Activated CD8-positive, alpha-beta memory T cell treated with anti-CD3 and anti-CD28 coated beads, Interleukin-2, amount 50 U/mL, for 48 hours (primary cell): ENCODE measurements around the gene ZNRF1.
A peak's percentile ranks its signal among the peaks of the same experiment; 100 is the strongest.
"Not testable (repeated sequence)": the region's sequence is repeated elsewhere in the genome, so short reads cannot be mapped to it uniquely, and the experiment has no call there.

Experiments used
- DNase-seq: peaks from one replicate; pipeline ENCODE4 v3.0.0-alpha.2; 2020

The ZNRF1 gene

DNA sequence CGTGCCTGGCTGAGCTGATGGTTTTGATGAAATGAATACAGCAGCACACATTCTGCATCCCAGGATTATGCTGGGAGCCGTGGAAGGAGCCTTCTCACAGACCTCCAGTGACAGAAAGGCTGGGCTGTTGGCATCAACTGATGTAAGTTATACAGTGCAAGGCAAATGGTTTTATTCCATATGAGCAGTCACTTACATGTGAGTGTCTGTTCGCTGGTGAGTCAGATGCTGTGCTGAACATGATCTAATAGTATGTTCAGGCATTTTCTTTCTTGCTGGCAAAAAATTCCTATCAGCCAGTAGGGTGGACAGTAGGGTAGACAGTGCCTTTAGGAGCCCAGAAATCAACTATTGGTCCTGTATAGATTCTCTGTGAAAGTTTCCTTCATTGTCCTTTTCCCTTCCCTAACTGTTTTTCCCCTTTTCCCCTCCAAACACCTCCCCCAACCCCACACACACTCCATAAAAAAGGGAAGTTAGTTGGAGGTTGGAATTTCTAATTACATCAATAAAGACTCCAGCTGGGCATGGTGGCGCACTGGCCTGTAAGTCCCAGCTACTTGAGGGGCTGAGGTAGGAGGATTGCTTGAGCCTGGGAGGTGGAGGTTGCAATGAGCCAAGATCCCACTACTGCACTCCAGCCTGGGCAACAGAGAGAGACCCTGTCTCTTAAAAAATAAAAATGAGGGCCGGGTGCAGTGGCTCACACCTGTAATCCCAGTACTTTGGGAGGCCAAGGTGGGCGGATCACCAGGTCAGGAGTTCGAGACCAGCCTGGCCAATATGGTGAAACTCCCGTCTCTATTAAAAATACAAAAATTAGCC, 81.6 kb downstream of the ZNRF1 start:
- no peak for DNase-seq

DNA sequence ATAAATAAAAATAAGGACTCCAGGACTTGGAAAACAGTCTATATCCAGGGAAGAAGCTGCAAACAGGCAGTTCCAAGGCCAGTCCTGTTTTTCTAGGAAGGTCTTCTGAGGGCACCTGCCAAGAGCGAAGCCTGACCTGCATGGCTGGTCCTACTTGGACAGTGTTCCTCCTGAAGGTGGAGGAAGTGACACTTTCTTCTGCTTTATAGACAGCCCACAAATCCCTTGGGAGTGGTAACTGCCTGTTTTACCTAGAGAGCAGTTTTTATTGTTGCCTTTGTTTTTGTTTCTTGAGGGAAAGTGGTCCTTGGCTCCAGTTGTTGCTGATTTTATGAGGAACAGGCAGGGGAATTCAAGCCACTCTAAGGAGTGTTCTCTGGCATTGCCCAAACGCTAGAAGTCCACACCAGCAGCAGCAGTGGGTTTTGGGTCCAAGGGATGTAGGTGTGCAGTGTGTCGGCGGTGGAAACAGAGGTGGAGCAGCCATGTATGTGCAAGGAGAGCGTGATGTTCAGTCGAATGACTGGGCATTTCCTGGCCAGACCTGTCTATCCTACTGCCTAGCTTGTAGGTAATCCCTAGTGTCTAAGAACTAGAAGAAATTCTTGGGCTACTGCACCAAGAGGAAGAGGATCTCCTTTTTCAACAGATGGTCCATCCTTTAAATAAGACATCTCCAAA, 82.5 kb downstream of the ZNRF1 start:
- no peak for DNase-seq

DNA sequence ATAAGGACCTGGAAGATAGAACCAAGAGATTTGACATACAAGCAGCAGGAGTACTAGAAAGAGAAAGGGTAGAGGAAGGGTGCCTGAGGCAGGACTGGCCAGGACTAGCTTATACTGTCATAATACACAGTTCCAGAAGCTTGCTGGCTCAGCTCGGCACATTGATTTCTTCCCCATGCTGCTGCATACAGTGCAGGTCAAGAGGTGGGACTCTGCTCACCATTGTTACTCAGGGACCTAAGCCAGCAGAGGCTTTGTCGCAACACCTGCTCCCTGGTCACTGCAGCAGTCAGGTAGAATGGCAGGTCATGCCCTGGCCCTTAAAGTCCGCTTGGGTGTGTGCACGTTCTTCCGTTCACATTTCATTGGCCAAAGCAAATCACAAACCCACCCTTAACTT, 85.0 kb downstream of the ZNRF1 start:
- no peak for DNase-seq

DNA sequence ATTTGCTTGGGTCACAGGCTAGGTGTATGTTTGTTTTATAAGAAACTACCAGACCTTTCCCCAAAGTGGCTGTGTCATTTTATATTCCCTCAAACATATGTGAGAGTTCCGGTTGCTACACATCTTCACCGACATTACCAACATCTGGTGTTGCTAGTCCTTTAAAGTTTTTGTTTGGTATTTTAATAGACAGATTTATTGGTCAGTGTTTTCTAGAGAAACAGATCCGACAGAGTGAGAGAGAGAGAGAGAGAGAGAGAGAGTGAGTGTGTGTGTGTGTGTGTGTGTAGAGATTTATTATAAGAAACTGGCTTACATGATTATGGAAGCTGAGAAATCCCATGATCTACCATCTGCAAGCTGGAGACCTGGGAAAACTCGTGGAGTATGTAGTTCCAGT, 86.7 kb downstream of the ZNRF1 start:
- DNase-seq = no peak

DNA sequence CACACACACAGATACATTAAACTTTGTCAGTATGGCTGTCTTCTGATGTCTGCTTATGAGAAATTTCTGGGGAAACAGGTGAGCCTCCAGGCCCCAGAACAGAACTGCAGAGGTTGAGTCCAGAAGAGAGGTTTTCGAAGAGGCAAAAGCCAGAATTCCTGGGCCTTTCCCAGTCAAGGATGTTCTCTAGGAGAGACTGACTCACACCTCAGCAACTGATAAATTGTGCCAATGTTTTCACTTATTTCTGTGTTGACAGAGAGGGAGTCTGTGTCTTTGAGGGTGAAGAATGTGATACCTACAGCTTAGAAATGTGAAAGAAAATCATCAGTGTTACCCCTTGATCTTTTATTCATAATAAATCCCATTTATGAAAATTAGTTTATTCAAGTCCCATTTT, 87.5 kb downstream of the ZNRF1 start:
- no peak for DNase-seq

DNA sequence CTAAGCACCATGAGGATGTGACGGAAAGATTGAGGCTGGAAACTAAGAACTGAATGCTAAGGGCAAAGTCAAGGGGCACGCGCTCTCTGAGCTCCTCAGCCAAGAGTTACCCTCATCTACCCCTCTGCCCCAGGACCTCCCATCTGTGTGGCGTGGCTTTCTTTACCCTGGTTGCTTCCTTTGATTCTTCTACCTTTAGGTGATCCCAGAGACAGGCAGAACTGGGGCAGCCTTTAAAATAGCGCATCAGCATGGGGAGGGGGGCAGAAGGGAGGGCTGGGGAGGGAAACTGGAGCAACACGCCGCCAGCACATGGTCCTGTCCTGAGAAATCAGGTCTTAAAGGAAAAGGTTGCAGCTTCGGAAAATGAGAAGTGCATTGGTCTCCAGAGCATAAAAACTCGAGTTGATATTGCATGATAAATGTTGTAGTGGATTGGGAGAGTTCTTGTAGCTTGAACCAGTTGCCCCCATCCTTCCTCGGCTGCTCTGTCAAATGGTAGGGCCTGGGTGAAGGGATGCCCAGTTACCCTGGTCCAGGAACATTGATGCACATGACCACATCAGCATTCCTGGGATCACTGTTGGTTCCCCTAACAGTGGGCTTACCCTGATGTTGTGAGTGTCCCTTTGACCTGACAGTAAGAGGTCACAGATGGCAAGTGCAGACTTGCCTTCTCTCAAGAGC, 88.0 kb downstream of the ZNRF1 start:
- DNase-seq = no peak

DNA sequence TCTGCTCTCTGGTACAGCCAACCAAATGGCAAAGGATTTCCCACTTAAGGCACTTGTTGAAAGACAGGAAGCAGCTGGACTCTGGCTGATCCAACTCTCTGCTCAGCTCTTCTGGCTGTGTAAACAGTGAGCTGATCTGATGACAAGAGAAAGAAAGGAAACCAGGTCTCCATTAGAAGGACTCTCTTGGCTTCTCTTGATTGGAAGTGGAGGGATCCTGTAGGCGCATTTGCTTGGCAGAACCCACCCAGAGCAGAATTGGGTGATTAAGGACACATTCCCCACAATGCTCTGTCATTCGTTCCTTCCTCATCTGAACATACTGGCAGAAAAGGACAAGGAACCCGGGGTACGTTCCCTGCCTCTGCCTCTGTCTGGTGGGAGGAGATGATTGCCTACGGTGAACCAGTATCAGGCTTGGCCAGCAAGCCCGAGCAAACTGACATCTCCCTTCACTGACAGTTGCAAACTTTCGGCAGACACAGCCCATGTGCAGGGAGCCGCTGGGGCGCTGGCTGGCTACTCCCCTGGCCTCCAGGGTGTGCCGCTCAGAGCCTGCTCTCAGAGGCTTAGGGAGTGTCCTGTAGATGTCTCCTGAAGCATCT, 88.7 kb downstream of the ZNRF1 start:
- no peak for DNase-seq

DNA sequence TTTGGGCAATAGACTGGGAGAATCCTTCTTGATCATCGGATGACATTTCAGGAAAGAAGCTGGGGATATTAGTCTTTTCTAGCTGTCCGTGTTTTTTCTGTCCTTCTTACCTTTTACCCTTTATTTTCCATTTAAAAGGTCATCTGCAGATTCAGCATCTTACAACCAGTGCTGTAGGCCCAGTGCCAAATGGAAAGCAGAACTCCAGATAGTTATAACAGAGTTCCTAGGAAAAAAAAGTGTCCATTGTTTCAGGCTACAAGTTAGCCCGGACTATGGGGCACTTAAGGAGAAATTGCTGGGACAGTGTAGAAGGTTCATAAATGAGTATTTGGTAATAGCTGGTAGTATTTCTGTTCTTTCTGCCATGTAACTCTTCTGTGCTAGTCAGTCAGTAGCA, 89.4 kb downstream of the ZNRF1 start:
- DNase-seq = no peak

DNA sequence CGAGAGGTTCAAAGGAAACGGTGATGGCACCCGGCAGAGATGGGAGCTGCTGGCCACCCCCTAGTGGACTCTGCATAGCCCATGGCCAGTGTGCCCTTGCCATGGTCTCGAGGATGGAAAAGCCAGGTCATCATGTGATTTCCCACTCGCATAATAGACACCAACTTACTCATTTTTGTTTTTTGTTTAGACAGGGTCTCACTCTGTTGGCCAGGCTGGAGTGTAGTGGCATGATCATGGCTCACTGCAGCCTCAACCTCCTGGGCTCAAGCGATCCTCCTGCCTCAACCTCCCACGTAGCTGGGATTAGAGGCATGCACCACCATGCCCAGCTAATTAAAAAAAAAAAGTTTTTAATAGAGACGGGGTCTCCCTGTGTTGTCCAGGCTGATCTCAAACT, 90.1 kb downstream of the ZNRF1 start:
- DNase-seq = no peak

DNA sequence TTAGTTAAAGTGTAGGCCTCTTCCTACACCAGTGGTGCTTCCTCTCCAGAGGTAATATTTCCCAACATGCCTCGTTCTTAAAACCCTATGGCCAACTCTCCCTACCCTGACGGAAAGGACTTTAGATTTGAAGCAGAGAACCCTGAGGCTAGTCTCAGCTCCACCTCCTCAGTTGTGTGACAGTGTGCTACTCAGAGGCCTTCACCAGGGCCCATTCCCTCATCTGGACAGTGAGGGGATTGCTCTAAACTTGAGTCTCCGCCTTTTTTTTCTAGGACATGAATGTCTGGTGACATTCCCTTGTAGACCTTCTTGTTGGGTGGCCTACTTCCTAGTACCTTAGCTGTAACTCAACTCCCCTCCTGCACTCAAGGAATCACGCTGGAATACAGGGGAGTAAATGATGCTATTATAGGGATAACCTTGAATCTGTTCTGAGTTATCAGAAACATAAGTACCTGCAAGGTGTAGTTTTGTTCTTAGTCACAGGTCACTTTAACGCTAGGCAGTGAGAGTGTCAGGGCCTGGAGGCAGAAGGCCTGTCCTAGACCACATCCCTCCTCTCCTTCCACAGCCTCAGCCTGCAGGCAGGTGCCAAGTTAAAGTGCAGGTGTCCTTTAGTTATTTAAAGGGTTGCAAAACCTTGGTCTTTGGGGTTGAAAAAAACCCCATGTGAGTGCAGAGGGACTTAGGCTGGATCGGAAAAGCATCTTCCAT, 90.8 kb downstream of the ZNRF1 start:
- no peak for DNase-seq

DNA sequence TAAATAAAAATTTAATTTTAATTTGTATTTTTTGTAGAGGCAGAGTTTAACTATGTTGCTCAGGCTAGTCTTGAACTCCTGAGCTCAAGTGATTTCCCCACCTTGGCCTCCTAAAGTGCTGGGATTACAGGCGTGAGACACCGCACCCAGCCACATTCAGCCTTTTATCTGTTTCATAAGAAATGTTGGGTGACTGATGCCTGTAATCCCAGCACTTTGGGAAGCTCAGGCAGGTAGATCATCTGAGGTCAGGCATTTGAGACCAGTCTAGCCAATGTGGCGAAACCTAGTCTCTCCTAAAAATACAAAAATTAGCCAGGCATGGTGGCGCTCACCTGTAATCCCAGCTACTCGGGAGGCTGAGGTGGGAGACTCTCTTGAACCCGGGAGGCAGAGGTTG, 92.1 kb downstream of the ZNRF1 start:
- not testable (repeated sequence) for DNase-seq

DNA sequence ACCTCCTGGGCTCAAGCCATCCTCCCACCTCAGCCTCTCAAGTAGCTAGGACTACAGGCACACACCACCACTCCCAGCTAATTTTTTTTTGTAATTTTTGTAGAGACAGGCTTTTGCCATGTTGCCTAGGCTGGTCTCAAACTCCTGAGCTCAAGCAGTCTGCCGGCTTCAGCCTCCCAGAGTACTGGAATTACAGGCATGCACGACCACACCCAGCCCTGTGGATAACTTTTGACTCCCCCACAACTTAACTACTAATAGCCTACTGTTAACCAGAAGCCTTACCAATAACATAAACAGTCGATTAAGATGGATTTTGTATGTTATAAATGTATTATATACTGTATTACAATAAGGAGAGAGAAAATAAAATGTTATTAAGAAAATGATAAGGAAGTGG, 92.8 kb downstream of the ZNRF1 start:
- not testable (repeated sequence) for DNase-seq

DNA sequence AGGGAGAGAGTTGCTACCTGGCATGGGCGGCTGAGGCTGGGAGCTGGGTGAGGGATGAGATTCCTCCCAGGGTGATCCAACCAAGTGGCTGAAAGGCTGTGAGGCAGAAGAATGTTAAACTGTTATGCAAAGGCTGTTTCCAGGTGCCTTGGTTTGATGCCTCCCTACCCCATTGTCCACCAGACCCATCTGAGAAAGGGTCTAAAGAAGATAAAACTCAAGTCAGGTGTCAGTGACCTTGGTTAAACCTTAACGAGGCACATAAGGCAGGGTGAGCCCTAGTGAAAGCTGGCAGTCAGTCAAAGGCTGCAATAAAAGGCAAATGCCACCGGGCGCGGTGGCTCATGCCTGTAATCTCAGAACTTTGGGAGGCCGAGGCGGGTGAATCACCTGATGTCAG, 94.0 kb downstream of the ZNRF1 start:
- DNase-seq = no peak

DNA sequence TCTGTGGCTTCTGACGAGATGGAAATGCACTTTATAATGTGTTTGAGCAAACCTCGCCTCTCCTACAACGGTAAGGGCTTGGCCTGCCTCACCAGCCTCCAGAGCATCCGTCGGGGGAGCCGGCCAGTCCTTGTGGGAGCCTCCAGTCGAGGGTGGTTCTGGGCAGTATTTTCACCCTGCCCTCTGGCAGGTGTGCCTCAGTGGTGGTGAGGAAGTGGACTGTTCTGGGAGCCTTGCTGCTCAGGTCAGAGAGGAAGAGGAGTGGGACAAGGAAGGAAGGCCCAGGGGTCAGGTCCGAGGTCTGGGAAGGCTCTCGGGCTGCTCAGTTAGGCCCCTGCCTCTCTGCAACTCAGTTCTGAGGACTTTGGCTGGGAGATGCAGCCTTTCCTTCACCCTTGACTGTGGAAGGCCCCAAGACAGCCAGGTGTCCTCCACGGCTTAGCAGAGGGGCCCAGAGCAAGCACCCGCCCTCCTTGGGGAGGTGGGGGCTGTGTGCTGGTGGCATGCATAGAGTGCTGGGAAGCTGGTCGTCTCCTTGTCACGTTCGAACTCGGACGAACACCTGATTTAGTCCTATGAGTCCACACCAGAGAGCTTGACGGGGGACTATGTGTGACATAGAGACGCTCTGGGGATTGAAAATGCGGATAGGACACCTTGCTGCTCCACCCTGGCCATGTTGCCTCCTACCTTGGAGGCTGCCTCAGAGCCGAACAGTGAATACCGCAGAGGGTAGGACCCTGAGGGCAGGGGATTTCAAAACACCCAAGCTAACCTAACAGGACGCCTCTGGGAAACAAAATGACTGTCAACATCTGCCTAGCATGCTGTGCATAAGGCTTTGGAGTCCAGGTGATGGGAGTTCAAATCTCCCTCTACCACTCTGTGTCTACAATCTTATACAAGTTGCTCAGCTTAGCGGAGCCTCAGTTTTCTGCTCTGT, 95.0 kb downstream of the ZNRF1 start:
- DNase-seq = no peak

DNA sequence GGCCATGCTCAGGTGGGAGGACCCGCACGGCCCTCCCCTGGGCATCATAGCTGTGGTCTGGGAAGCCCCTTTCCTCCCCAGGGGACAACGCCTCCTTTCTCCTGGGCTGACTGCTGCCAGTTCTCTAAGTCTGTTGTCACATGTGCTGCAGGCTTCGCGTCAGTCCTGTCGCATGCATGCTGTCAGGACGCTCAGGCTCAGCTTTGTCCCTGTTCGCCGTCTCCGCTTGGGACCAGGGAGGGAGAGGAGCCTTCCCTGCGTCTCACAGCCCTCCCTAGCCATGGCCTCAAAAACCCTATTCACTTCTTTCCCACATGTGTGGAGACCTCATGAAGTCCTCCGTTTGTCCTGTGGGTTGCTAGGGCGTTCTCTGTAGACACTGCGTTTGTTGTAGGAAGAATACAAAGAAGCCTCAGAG, 96.4 kb downstream of the ZNRF1 start:
- no peak for DNase-seq

DNA sequence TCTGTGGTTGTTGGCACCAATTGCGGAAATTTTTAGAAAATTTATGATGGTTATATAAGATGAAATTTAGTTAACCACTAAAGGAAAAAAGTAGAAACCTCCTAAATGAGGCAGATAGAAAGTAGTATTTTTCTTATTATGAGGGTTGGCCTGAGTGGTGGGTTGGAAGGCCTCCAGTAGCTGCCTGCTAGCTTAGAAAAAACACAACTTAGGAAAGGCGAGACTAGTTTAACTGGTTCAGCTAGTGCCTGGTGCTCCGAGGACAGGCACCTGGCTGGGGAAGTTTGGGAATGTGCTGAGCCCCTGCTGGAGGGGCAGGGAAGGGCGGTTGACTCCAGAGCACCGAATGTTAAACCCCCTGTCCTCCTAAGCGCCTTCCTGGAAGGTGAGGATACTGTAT, 97.8 kb downstream of the ZNRF1 start:
- no peak for DNase-seq

DNA sequence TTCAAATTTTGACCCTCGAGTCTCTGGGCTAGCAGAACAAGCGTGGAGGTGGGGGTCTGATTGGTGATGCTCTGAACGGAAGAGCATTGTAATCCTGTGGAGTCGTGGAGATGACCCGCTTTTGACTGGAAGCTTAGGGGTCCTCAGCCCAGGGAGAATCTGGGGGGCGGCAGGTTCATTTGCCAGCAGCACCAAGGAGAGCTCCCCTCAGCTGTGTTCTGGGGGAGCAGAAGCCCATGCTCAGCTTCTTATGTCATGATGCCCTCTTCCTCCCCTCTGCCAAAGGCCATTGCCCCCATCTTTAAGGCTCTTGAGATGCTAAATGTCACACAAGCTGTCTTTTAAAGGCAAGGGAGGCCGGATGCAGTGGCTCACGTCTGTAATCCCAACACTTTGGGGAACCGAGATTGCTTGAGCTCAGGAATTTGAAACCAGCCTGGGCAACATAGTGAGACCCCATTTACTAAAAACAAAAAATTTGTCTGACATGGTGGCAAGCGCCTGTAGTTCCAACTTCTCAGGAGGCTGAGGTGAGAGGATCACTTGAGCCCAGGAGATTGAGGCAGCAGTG, 98.5 kb downstream of the ZNRF1 start:
- DNase-seq = no peak

DNA sequence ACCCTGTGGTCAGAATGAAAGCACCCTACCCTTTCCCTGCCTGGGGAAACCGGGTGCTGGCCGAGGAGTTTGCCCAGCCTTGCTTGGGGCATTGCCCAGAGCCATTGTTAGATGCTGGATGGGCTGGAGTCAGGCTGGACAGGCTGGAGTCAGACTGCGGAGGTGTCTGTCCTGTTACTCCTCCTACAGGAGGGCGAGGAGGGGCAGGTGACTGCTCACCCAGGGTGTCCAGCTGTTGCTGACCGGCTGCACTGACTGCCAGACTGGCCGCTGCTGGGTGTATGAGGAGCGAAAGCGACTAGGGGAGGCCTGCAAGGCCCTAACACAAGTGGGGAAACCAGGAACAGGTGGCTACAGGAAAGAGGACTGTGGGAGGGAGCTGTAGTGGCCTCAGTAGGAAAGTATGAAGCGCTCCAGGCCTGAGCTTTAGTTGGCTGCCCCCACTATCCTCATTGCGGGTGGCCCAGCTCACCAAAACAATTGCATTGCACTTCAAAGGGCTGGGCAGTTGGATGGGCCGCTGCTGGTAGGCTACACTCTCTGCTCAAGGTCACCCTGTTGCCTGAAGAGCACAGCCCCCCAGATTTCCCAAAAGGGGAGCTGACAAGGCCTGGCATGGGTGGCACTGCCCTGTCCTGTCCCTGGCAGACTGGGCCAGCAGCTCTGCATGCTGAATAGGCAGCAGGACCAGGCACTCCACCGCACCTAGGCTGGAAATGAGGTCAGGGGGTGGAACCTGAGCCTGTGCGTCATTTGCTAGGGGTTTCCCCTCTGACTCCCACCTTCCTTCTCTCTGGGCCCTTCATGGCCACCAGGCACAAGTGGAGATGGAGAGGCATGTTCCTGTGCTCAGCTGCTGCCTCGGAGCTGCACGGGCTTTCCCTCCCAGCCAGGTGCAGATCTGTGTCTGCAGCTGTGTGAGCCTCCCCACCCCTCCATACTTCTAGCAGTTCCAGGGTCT, 99.4 kb downstream of the ZNRF1 start:
- DNase-seq = peak; percentile 83

DNA sequence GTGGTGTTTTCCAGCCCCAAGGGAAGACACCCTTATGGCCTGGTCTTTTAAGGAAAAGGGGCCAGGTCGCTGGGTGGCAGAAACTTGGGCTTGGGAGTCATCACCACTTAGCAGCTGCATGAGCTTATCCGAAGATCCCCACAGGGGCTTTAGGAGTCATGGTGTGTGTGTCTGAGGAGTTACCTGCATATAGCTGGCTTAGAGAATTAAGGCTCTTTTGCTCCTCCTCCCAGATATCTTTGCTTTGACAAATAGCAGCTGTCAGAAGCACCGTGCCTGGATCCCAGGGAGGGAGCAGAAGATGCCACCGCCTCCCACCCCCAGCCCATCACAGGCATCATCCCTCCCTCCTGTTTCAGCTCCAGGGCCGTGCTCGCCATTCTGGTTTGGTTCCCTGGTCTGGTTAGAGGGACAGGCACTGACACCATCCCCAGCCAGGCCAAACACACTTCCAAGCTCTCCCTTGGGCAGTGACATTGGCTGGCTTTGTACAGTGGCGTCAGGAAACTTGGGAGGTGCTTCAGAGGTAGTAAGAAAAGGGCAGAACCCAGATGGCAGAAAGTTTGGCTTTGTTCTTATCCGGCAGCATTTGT, 100.3 kb downstream of the ZNRF1 start:
- no peak for DNase-seq
